SK-N-SH treated with all-trans-retinoic acid at 6 μM for 48 hours (cell line): ENCODE results near the gene PTDSS2.

Experiments
- ESRRG ChIP-seq: fragments of 250-450 bp; sonication (Bioruptor Pico); IDR thresholded peaks from 2 replicates; pipeline ENCODE4 v1.6.1; 2021; ENCODE audit warnings: mild to moderate bottlenecking
- RARB ChIP-seq: fragments of 250-450 bp; sonication (Bioruptor Pico); IDR thresholded peaks from 2 replicates; pipeline ENCODE4 v1.8.0; 2021; ENCODE audit warnings: mild to moderate bottlenecking, moderate library complexity
- SNAI2 ChIP-seq: fragments of 250-450 bp; sonication (Bioruptor Pico); IDR thresholded peaks from 2 replicates; pipeline ENCODE4 v1.5.0; 2020; ENCODE audit warnings: mild to moderate bottlenecking, moderate library complexity
- TCF4 ChIP-seq: fragments of 250-450 bp; sonication (Bioruptor Pico); IDR thresholded peaks from 2 replicates; pipeline ENCODE4 v1.8.0; 2021; ENCODE audit warnings: mild to moderate bottlenecking, moderate library complexity, borderline replicate concordance
- ZC3H10 ChIP-seq: fragments of 250-450 bp; sonication (Bioruptor Pico); IDR thresholded peaks from 2 replicates; pipeline ENCODE4 v1.5.1; 2021; ENCODE audit warnings: mild to moderate bottlenecking, moderate library complexity

GRCh38 chr11:419248-420005 is 30.7 kb upstream of the PTDSS2 start:
- TF ChIP-seq TCF4: no peak
- TF ChIP-seq RARB (CRISPR knock-in tag): no peak
- TF ChIP-seq ZC3H10 (CRISPR knock-in tag): no peak
- TF ChIP-seq ESRRG (CRISPR knock-in tag): no peak
- TF ChIP-seq SNAI2 (CRISPR knock-in tag): no peak
